ENCODE measurements around the gene SP2.

SP2 gene

GRCh38 chr17:47955497-47956461 is 59.7 kb downstream of the SP2 start:
- peaks cover 15% of the 10 kb centered on the region for H3K4me1 ChIP-seq (ENCODE audit: control insufficient read depth, insufficient read depth, low read length)
- H3K27ac ChIP-seq (ENCODE audit: low read depth, low read length): no peak overlapping the region
- no peaks in the 10 kb centered on the region for H3K9me3 ChIP-seq (ENCODE audit: control insufficient read depth, insufficient read depth, low read depth, low read length)
- no peaks in the 10 kb centered on the region for H3K36me3 ChIP-seq (ENCODE audit: control insufficient read depth, insufficient read depth, low read length)
- no peak overlapping the region for H3K4me3 ChIP-seq (ENCODE audit: low read depth, low read length)
- H3K9ac ChIP-seq (ENCODE audit: low read length): no peak overlapping the region
- no peaks in the 10 kb centered on the region for H3K27me3 ChIP-seq (ENCODE audit: control insufficient read depth, insufficient read depth, low read length)

GRCh38 chr17:47956791-47957590 is 61.0 kb downstream of the SP2 start:
- Histone ChIP-seq H3K9ac (ENCODE audit: low read length) (no peak overlapping the region), H3K4me3 (ENCODE audit: low read depth, low read length) (no peak overlapping the region)

GRCh38 chr17:47957591-47958490 is 61.8 kb downstream of the SP2 start, which contains the start of gene PRR15L:
TSS of gene PRR15L (minus strand) at chr17:47957883. CDS start at chr17:47953234, 4,649 bp downstream.
- H3K27ac ChIP-seq (ENCODE audit: low read depth, low read length): no peak within 1 kb of the TSS
- no peak within 1 kb of the TSS; the same call in 1 of the 2 replicates for H3K4me3 ChIP-seq (ENCODE audit: low read depth, low read length)
- H3K9ac ChIP-seq (ENCODE audit: low read length): no peak within 1 kb of the TSS

More at GRCh38 chr17:47956791-47957590, 61.0 kb downstream of the SP2 start:
- no peak overlapping the region for H3K27ac ChIP-seq (ENCODE audit: low read depth, low read length)
- H3K9me3 ChIP-seq (ENCODE audit: control insufficient read depth, insufficient read depth, low read depth, low read length): no peaks in the 10 kb centered on the region
- H3K4me1 ChIP-seq (ENCODE audit: control insufficient read depth, insufficient read depth, low read length): peaks cover 15% of the 10 kb centered on the region
- H3K27me3 ChIP-seq (ENCODE audit: control insufficient read depth, insufficient read depth, low read length): no peaks in the 10 kb centered on the region
- H3K36me3 ChIP-seq (ENCODE audit: control insufficient read depth, insufficient read depth, low read length): no peaks in the 10 kb centered on the region

GRCh38 chr17:47959825-47960655 is 64.0 kb downstream of the SP2 start:
- no peaks in the 10 kb centered on the region for H3K36me3 ChIP-seq (ENCODE audit: control insufficient read depth, insufficient read depth, low read length)
- H3K4me3 ChIP-seq (ENCODE audit: low read depth, low read length): no peak overlapping the region
- peaks cover 15% of the 10 kb centered on the region for H3K4me1 ChIP-seq (ENCODE audit: control insufficient read depth, insufficient read depth, low read length)
- H3K27ac ChIP-seq (ENCODE audit: low read depth, low read length): no peak overlapping the region
- H3K9me3 ChIP-seq (ENCODE audit: control insufficient read depth, insufficient read depth, low read depth, low read length): no peaks in the 10 kb centered on the region
- H3K9ac ChIP-seq (ENCODE audit: low read length): no peak overlapping the region
- no peaks in the 10 kb centered on the region for H3K27me3 ChIP-seq (ENCODE audit: control insufficient read depth, insufficient read depth, low read length)

More at GRCh38 chr17:47957591-47958490, 61.8 kb downstream of the SP2 start, which contains the start of gene PRR15L:
- Histone ChIP-seq H3K36me3 (ENCODE audit: control insufficient read depth, insufficient read depth, low read length) (no peaks in the 10 kb centered on the region), H3K9me3 (ENCODE audit: control insufficient read depth, insufficient read depth, low read depth, low read length) (no peaks in the 10 kb centered on the region), H3K27me3 (ENCODE audit: control insufficient read depth, insufficient read depth, low read length) (no peaks in the 10 kb centered on the region), H3K4me1 (ENCODE audit: control insufficient read depth, insufficient read depth, low read length) (peaks cover 15% of the 10 kb centered on the region)

GRCh38 chr17:47961406-47961805 is 65.4 kb downstream of the SP2 start:
- peaks cover 15% of the 10 kb centered on the region for H3K4me1 ChIP-seq (ENCODE audit: control insufficient read depth, insufficient read depth, low read length)
- no peaks in the 10 kb centered on the region for H3K27me3 ChIP-seq (ENCODE audit: control insufficient read depth, insufficient read depth, low read length)
- H3K27ac ChIP-seq (ENCODE audit: low read depth, low read length): no peak overlapping the region
- H3K9ac ChIP-seq (ENCODE audit: low read length): no peak overlapping the region
- H3K4me3 ChIP-seq (ENCODE audit: low read depth, low read length): no peak overlapping the region
- no peaks in the 10 kb centered on the region for H3K9me3 ChIP-seq (ENCODE audit: control insufficient read depth, insufficient read depth, low read depth, low read length)
- H3K36me3 ChIP-seq (ENCODE audit: control insufficient read depth, insufficient read depth, low read length): no peaks in the 10 kb centered on the region

- Histone ChIP-seq H3K36me3 (ENCODE audit: control insufficient read depth, insufficient read depth, low read length) (no peaks in the 10 kb centered on the region), H3K4me3 (ENCODE audit: low read depth, low read length) (no peak overlapping the region), H3K9me3 (ENCODE audit: control insufficient read depth, insufficient read depth, low read depth, low read length) (no peaks in the 10 kb centered on the region), H3K9ac (ENCODE audit: low read length) (no peak overlapping the region), H3K4me1 (ENCODE audit: control insufficient read depth, insufficient read depth, low read length) (peaks cover 3% of the 10 kb centered on the region), H3K27ac (ENCODE audit: low read depth, low read length) (no peak overlapping the region), H3K27me3 (ENCODE audit: control insufficient read depth, insufficient read depth, low read length) (no peaks in the 10 kb centered on the region)
Measured at GRCh38 chr17:47962901-47963300, 66.9 kb downstream of the SP2 start.

GRCh38 chr17:47964856-47965255 is 68.8 kb downstream of the SP2 start:
- Histone ChIP-seq H3K27ac (ENCODE audit: low read depth, low read length) (no peak overlapping the region), H3K27me3 (ENCODE audit: control insufficient read depth, insufficient read depth, low read length) (no peaks in the 10 kb centered on the region), H3K36me3 (ENCODE audit: control insufficient read depth, insufficient read depth, low read length) (no peaks in the 10 kb centered on the region), H3K9me3 (ENCODE audit: control insufficient read depth, insufficient read depth, low read depth, low read length) (no peaks in the 10 kb centered on the region), H3K9ac (ENCODE audit: low read length) (no peak overlapping the region), H3K4me3 (ENCODE audit: low read depth, low read length) (no peak overlapping the region), H3K4me1 (ENCODE audit: control insufficient read depth, insufficient read depth, low read length) (no peaks in the 10 kb centered on the region; the same call in 1 of the 2 replicates)

- H3K27ac ChIP-seq (ENCODE audit: low read depth, low read length): no peak overlapping the region
- no peaks in the 10 kb centered on the region for H3K27me3 ChIP-seq (ENCODE audit: control insufficient read depth, insufficient read depth, low read length)
- no peaks in the 10 kb centered on the region for H3K36me3 ChIP-seq (ENCODE audit: control insufficient read depth, insufficient read depth, low read length)
- H3K9ac ChIP-seq (ENCODE audit: low read length): no peak overlapping the region
- H3K4me3 ChIP-seq (ENCODE audit: low read depth, low read length): no peak overlapping the region
- peaks cover 5% of the 10 kb centered on the region for H3K4me1 ChIP-seq (ENCODE audit: control insufficient read depth, insufficient read depth, low read length)
- no peaks in the 10 kb centered on the region for H3K9me3 ChIP-seq (ENCODE audit: control insufficient read depth, insufficient read depth, low read depth, low read length)
Measured at GRCh38 chr17:47966079-47966519, 70.1 kb downstream of the SP2 start.

- no peak overlapping the region for H3K27ac ChIP-seq (ENCODE audit: low read depth, low read length)
Measured at GRCh38 chr17:47967607-47968252, 71.7 kb downstream of the SP2 start.

More at GRCh38 chr17:47967607-47968252, 71.7 kb downstream of the SP2 start:
- Histone ChIP-seq H3K36me3 (ENCODE audit: control insufficient read depth, insufficient read depth, low read length) (no peaks in the 10 kb centered on the region), H3K9ac (ENCODE audit: low read length) (no peak overlapping the region), H3K9me3 (ENCODE audit: control insufficient read depth, insufficient read depth, low read depth, low read length) (no peaks in the 10 kb centered on the region), H3K27me3 (ENCODE audit: control insufficient read depth, insufficient read depth, low read length) (no peaks in the 10 kb centered on the region), H3K4me3 (ENCODE audit: low read depth, low read length) (no peak overlapping the region), H3K4me1 (ENCODE audit: control insufficient read depth, insufficient read depth, low read length) (peaks cover 8% of the 10 kb centered on the region)
